ENCODE measurements around the gene ROBO3. TPM values are rescaled to one million over a fixed set of nuclear protein-coding genes. Genes with fewer than 3 reads are reported as not detected.

The ROBO3 gene
- polyA plus RNA-seq, 3 donors from 2014 or later, result 2.5 to 3.4 (median 2.8) TPM

- Mint-ChIP-seq H3K4me1 (peaks cover 21 to 25% of the 10 kb centered on the region in 2 donors), H3K27ac (no peak overlapping the region), H3K27me3 (ENCODE audit: low read depth in 3 of 3) (peaks cover 21 to 43% (median 25%) of the 10 kb centered on the region in 3 donors), H3K9me3 (no peaks in the 10 kb centered on the region), H3K4me3 (peak overlapping the region in 1 of 5 donors; percentile 9), H3K36me3 (no peaks in the 10 kb centered on the region)
- DNase-seq, result no peak
Observed at GRCh38 chr11:124864176-124864891, 898 bp upstream of the ROBO3 start.

- Mint-ChIP-seq H3K27me3 (ENCODE audit: low read depth in 3 of 3) (peaks cover 25 to 48% (median 27%) of the 10 kb centered on the region in 3 donors), H3K4me1 (peaks cover 21 to 29% of the 10 kb centered on the region in 2 donors), H3K9me3 (no peaks in the 10 kb centered on the region), H3K27ac (no peak overlapping the region), H3K4me3 (no peak overlapping the region), H3K36me3 (no peaks in the 10 kb centered on the region)
- no peak for DNase-seq
Observed at GRCh38 chr11:124864892-124865180, 396 bp upstream of the ROBO3 start.

GRCh38 chr11:124865902-124866851 lies 945 bp downstream of the ROBO3 start:
- H3K27ac Mint-ChIP-seq, result peak overlapping the region in 1 of 6 donors; percentile 60
- peaks cover 28 to 52% (median 37%) of the 10 kb centered on the region in 3 donors for H3K27me3 Mint-ChIP-seq (ENCODE audit: low read depth in 3 of 3)
- no peaks in the 10 kb centered on the region for H3K9me3 Mint-ChIP-seq
- peaks cover 21 to 29% of the 10 kb centered on the region in 2 donors for H3K4me1 Mint-ChIP-seq
- no peaks in the 10 kb centered on the region for H3K36me3 Mint-ChIP-seq
- peak overlapping the region in 4 of 5 donors; percentile 36 to 55 (median 50) for H3K4me3 Mint-ChIP-seq
- DNase-seq, result peak; percentile 35 to 42 (median 40)

GRCh38 chr11:124867700-124868099 lies 2.5 kb downstream of the ROBO3 start:
- peak overlapping the region in 1 of 5 donors; percentile 12 for H3K4me3 Mint-ChIP-seq
- H3K4me1 Mint-ChIP-seq, result peaks cover 21 to 28% of the 10 kb centered on the region in 2 donors

GRCh38 chr11:124868331-124869274 lies 3.4 kb downstream of the ROBO3 start:
- Mint-ChIP-seq H3K27me3 (ENCODE audit: low read depth in 3 of 3) (peaks cover 34 to 50% (median 37%) of the 10 kb centered on the region in 3 donors), H3K36me3 (no peaks in the 10 kb centered on the region), H3K4me3 (no peak overlapping the region), H3K4me1 (peaks cover 17 to 19% of the 10 kb centered on the region in 2 donors), H3K27ac (no peak overlapping the region), H3K9me3 (no peaks in the 10 kb centered on the region)
- DNase-seq, result no peak

More at GRCh38 chr11:124867700-124868099, 2.5 kb downstream of the ROBO3 start:
- H3K27ac Mint-ChIP-seq, result no peak overlapping the region
- DNase-seq, result peak in 1 of 3 donors; percentile 19
- H3K27me3 Mint-ChIP-seq (ENCODE audit: low read depth in 3 of 3), result peaks cover 30 to 50% (median 42%) of the 10 kb centered on the region in 3 donors
- H3K36me3 Mint-ChIP-seq, result no peaks in the 10 kb centered on the region
- H3K9me3 Mint-ChIP-seq, result no peaks in the 10 kb centered on the region

- H3K27me3 Mint-ChIP-seq (ENCODE audit: low read depth in 3 of 3), result peaks cover 31 to 51% (median 44%) of the 10 kb centered on the region in 3 donors
- peaks cover 17% of the 10 kb centered on the region in 2 donors for H3K4me1 Mint-ChIP-seq
- no peak overlapping the region for H3K27ac Mint-ChIP-seq
- no peak for DNase-seq
- H3K9me3 Mint-ChIP-seq, result no peaks in the 10 kb centered on the region
- H3K4me3 Mint-ChIP-seq, result no peak overlapping the region
- H3K36me3 Mint-ChIP-seq, result no peaks in the 10 kb centered on the region
Observed at GRCh38 chr11:124869331-124869730, 4.1 kb downstream of the ROBO3 start.

- Mint-ChIP-seq H3K9me3 (no peaks in the 10 kb centered on the region), H3K36me3 (no peaks in the 10 kb centered on the region), H3K27ac (no peak overlapping the region), H3K4me3 (no peak overlapping the region), H3K4me1 (peaks cover 17% of the 10 kb centered on the region in 2 donors), H3K27me3 (ENCODE audit: low read depth in 3 of 3) (peaks cover 31 to 45% (median 39%) of the 10 kb centered on the region in 3 donors)
- DNase-seq, result no peak
Observed at GRCh38 chr11:124869856-124870387, 4.7 kb downstream of the ROBO3 start.

GRCh38 chr11:124870430-124870829 lies 5.2 kb downstream of the ROBO3 start:
- Mint-ChIP-seq H3K4me3 (no peak overlapping the region), H3K4me1 (peaks cover 17 to 18% of the 10 kb centered on the region in 2 donors)

GRCh38 chr11:124872280-124872679 lies 7.0 kb downstream of the ROBO3 start:
- H3K36me3 Mint-ChIP-seq, result no peaks in the 10 kb centered on the region
- no peak for DNase-seq
- H3K27ac Mint-ChIP-seq, result no peak overlapping the region
- H3K27me3 Mint-ChIP-seq (ENCODE audit: low read depth in 3 of 3), result peaks cover 24 to 36% (median 34%) of the 10 kb centered on the region in 3 donors
- no peaks in the 10 kb centered on the region for H3K9me3 Mint-ChIP-seq
- H3K4me1 Mint-ChIP-seq, result peaks cover 17 to 23% of the 10 kb centered on the region in 2 donors
- H3K4me3 Mint-ChIP-seq, result no peak overlapping the region

More at GRCh38 chr11:124870430-124870829, 5.2 kb downstream of the ROBO3 start:
- Mint-ChIP-seq H3K27ac (no peak overlapping the region), H3K27me3 (ENCODE audit: low read depth in 3 of 3) (peaks cover 31 to 43% (median 37%) of the 10 kb centered on the region in 3 donors), H3K9me3 (no peaks in the 10 kb centered on the region), H3K36me3 (no peaks in the 10 kb centered on the region)
- DNase-seq, result no peak

- peaks cover 20 to 34% (median 31%) of the 10 kb centered on the region in 3 donors for H3K27me3 Mint-ChIP-seq (ENCODE audit: low read depth in 3 of 3)
Observed at GRCh38 chr11:124872741-124873140, 7.5 kb downstream of the ROBO3 start.

GRCh38 chr11:124873951-124874350 lies 8.7 kb downstream of the ROBO3 start:
- Mint-ChIP-seq H3K4me1 (peaks cover 24 to 25% of the 10 kb centered on the region in 2 donors), H3K36me3 (no peaks in the 10 kb centered on the region), H3K27me3 (ENCODE audit: low read depth in 3 of 3) (peaks cover 20 to 31% (median 23%) of the 10 kb centered on the region in 3 donors), H3K27ac (no peak overlapping the region), H3K9me3 (no peaks in the 10 kb centered on the region), H3K4me3 (no peak overlapping the region)
- no peak for DNase-seq

More at GRCh38 chr11:124872741-124873140, 7.5 kb downstream of the ROBO3 start:
- DNase-seq, result no peak
- H3K36me3 Mint-ChIP-seq, result no peaks in the 10 kb centered on the region
- no peak overlapping the region for H3K27ac Mint-ChIP-seq
- H3K4me1 Mint-ChIP-seq, result peaks cover 21 to 23% of the 10 kb centered on the region in 2 donors
- H3K4me3 Mint-ChIP-seq, result no peak overlapping the region
- no peaks in the 10 kb centered on the region for H3K9me3 Mint-ChIP-seq

GRCh38 chr11:124874571-124875255 lies 9.5 kb downstream of the ROBO3 start:
- Mint-ChIP-seq H3K27ac (no peak overlapping the region), H3K36me3 (no peaks in the 10 kb centered on the region), H3K4me1 (peaks cover 18 to 24% of the 10 kb centered on the region in 2 donors), H3K9me3 (no peaks in the 10 kb centered on the region), H3K27me3 (ENCODE audit: low read depth in 3 of 3) (peaks cover 19 to 27% (median 19%) of the 10 kb centered on the region in 3 donors), H3K4me3 (peak overlapping the region in 3 of 5 donors; percentile 42 to 43 (median 42))
- DNase-seq, result no peak
